Muscle of arm (tissue), 12 donors: Measurements from ENCODE around the gene ZNF526. TPM values are rescaled to one million over a fixed set of nuclear protein-coding genes. Genes with fewer than 3 reads are reported as not detected.
A peak's percentile ranks its signal among the peaks of the same experiment; 100 is the strongest.

ENCODE experiments used
- DNase-seq: peaks from one replicate; pipeline ENCODE4 v3.0.0-alpha.2; 2013
- polyA plus RNA-seq, 12 donors: library from polyadenylated mRNA; unstranded; fragments of 120-200 nt; gene quantifications; one replicate each; pipeline ENCODE4 v1.2.1, GENCODE V29; 2013; ENCODE audit not compliant: insufficient read length in 12 of 12

Gene ZNF526
- polyA plus RNA-seq, 12 donors, result 4.5 to 8.4 (median 6.8) TPM; not detected in 1

GRCh38 chr19:42217520-42218437 is 2.3 kb upstream of the ZNF526 start, which contains the start of gene DEDD2:
Gene DEDD2, minus strand, starts transcription at chr19:42217677. Its CDS starts 670 bp downstream, at chr19:42217007.
- peak; percentile 96 for DNase-seq

GRCh38 chr19:42220751-42221097 is 612 bp downstream of the ZNF526 start:
- no peak for DNase-seq

GRCh38 chr19:42224940-42225717 is 5.0 kb downstream of the ZNF526 start:
- DNase-seq, result no peak

GRCh38 chr19:42225718-42226292 is 5.7 kb downstream of the ZNF526 start:
- no peak for DNase-seq

- DNase-seq, result no peak
Observed at GRCh38 chr19:42226886-42227285, 6.8 kb downstream of the ZNF526 start.

GRCh38 chr19:42228641-42229040 is 8.5 kb downstream of the ZNF526 start:
- DNase-seq, result no peak

- no peak for DNase-seq
Observed at GRCh38 chr19:42229301-42229854, 9.3 kb downstream of the ZNF526 start.

- no peak for DNase-seq
Observed at GRCh38 chr19:42229855-42230351, 9.8 kb downstream of the ZNF526 start.

GRCh38 chr19:42230571-42230970 is 10.5 kb downstream of the ZNF526 start:
- no peak for DNase-seq

- DNase-seq, result no peak
Observed at GRCh38 chr19:42232435-42232834, 12.3 kb downstream of the ZNF526 start.

GRCh38 chr19:42233106-42233505 is 13.0 kb downstream of the ZNF526 start:
- no peak for DNase-seq

- DNase-seq, result no peak
Observed at GRCh38 chr19:42233678-42234292, 13.7 kb downstream of the ZNF526 start.

GRCh38 chr19:42234364-42234763 is 14.3 kb downstream of the ZNF526 start:
- DNase-seq, result no peak

GRCh38 chr19:42235181-42235580 is 15.1 kb downstream of the ZNF526 start:
- no peak for DNase-seq

- DNase-seq, result no peak
Observed at GRCh38 chr19:42239544-42240220, 19.6 kb downstream of the ZNF526 start.

GRCh38 chr19:42241279-42241678 is 21.2 kb downstream of the ZNF526 start:
- no peak for DNase-seq

- no peak for DNase-seq
Observed at GRCh38 chr19:42242069-42242511, 22.0 kb downstream of the ZNF526 start.

- peak; percentile 99 for DNase-seq
Observed at GRCh38 chr19:42242512-42243409, 22.6 kb downstream of the ZNF526 start, which contains the start of gene GSK3A. Gene GSK3A, minus strand, starts transcription at chr19:42242602. Its CDS starts 137 bp downstream, at chr19:42242465.
